Prostate gland (tissue), 2 donors: ENCODE measurements around the gene CRTC3.

Source experiments
- POLR2A ChIP-seq: fragments of 450-650 bp; IDR thresholded peaks from one replicate; pipeline ENCODE4 v1.6.1; 2016; ENCODE audit warnings: antibody characterized with exemption, mild to moderate bottlenecking
- TF ChIP-seq, protein P1 (sequence below), 4 experiments: fragments of 200-600 bp in 2 of 4; fragments of 450-650 bp in 2 of 4; sonication (generic) in 2 of 4; IDR thresholded peaks; 1 replicate in 3 of 4; 2 replicates in 1 of 4; pipeline ENCODE4 v1.5.1; 2016 to 2019; ENCODE audit warnings: antibody characterized with exemption in 4 of 4, mild to moderate bottlenecking in 2 of 4, moderate library complexity in 2 of 4

GRCh38 chr15:90611157-90611556 is 81.4 kb downstream of the CRTC3 start:
- TF ChIP-seq, protein P1, sequence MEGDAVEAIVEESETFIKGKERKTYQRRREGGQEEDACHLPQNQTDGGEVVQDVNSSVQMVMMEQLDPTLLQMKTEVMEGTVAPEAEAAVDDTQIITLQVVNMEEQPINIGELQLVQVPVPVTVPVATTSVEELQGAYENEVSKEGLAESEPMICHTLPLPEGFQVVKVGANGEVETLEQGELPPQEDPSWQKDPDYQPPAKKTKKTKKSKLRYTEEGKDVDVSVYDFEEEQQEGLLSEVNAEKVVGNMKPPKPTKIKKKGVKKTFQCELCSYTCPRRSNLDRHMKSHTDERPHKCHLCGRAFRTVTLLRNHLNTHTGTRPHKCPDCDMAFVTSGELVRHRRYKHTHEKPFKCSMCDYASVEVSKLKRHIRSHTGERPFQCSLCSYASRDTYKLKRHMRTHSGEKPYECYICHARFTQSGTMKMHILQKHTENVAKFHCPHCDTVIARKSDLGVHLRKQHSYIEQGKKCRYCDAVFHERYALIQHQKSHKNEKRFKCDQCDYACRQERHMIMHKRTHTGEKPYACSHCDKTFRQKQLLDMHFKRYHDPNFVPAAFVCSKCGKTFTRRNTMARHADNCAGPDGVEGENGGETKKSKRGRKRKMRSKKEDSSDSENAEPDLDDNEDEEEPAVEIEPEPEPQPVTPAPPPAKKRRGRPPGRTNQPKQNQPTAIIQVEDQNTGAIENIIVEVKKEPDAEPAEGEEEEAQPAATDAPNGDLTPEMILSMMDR (IDR thresholded peaks at IDR 0.05), result no peak
- no peak for TF ChIP-seq POLR2A
